ENCODE measurements around the gene RBM33. TPM values are rescaled to one million over a fixed set of nuclear protein-coding genes. Genes with fewer than 3 reads are reported as not detected.

Gene RBM33
- total and polyA plus RNA-seq, 2 of the 8 experiments (the other 6 are each of a cell fraction or from before 2014, with no cell fraction given), result 16.5 to 64.6 TPM

DNA sequence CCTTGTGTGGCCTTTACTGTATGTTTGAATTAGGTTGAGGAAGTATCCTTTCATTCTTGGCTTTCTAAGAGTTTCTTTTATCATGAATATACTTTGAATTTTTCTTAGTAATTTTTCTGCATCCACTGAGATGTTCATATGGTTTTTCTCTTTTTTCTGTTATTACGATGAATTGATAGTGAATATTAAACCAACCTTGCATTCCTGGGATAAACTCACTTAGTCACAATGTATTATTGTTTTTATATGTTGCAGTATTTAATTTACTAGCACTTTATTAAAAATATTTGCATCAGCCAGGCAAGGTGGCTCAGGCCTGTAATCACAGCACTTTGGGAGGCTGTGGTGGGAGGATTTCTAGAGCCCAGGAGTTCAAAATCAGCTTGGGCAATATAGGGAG is 15.3 kb upstream of the RBM33 start (continued):
- TF ChIP-seq, protein P1, sequence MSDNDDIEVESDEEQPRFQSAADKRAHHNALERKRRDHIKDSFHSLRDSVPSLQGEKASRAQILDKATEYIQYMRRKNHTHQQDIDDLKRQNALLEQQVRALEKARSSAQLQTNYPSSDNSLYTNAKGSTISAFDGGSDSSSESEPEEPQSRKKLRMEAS (IDR thresholded peaks at IDR 0.05), result no peak
- no peak for TF ChIP-seq NRF1 (IDR thresholded peaks at IDR 0.05; ENCODE audit: low read depth, low read length)
